Measurements from ENCODE around the gene SPATS2L.

The SPATS2L gene

DNA sequence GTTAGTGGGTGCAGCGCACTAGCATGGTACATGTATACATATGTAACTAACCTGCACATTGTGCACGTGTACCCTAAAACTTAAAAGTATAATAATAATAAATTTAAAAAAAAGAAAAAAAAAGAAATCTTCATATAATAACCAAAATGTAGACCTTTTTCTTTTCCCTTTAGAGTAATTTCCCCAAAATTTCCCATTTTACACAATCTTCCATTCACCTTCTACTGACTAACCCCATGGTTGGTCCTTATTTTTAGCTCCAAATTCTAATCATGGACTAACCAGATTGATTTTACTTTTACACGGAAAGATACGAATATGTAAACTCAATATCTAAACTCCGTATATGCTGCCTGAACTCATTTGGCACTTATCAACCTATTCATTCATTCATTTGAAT lies 195.7 kb downstream of the SPATS2L start:
- no peak overlapping the region for H3K4me3 ChIP-seq (ENCODE audit: severe bottlenecking)
- no peak overlapping the region for H3K27ac ChIP-seq (ENCODE audit: poor library complexity, severe bottlenecking)
- DNase-seq (ENCODE audit: low spot score) = no peak
- TF ChIP-seq, protein P1, sequence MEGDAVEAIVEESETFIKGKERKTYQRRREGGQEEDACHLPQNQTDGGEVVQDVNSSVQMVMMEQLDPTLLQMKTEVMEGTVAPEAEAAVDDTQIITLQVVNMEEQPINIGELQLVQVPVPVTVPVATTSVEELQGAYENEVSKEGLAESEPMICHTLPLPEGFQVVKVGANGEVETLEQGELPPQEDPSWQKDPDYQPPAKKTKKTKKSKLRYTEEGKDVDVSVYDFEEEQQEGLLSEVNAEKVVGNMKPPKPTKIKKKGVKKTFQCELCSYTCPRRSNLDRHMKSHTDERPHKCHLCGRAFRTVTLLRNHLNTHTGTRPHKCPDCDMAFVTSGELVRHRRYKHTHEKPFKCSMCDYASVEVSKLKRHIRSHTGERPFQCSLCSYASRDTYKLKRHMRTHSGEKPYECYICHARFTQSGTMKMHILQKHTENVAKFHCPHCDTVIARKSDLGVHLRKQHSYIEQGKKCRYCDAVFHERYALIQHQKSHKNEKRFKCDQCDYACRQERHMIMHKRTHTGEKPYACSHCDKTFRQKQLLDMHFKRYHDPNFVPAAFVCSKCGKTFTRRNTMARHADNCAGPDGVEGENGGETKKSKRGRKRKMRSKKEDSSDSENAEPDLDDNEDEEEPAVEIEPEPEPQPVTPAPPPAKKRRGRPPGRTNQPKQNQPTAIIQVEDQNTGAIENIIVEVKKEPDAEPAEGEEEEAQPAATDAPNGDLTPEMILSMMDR (IDR thresholded peaks at IDR 0.05; ENCODE audit: poor library complexity, severe bottlenecking) = no peak
- H3K36me3 ChIP-seq (ENCODE audit: low read depth) = peaks cover 35% of the 10 kb centered on the region
- H3K4me1 ChIP-seq (ENCODE audit: insufficient read depth, poor library complexity, severe bottlenecking) = no peaks in the 10 kb centered on the region
- H3K9me3 ChIP-seq (ENCODE audit: severe bottlenecking) = no peaks in the 10 kb centered on the region
- no peak for ATAC-seq (ENCODE audit: low read depth)
- H3K27me3 ChIP-seq (ENCODE audit: insufficient read depth, poor library complexity, severe bottlenecking) = no peaks in the 10 kb centered on the region

DNA sequence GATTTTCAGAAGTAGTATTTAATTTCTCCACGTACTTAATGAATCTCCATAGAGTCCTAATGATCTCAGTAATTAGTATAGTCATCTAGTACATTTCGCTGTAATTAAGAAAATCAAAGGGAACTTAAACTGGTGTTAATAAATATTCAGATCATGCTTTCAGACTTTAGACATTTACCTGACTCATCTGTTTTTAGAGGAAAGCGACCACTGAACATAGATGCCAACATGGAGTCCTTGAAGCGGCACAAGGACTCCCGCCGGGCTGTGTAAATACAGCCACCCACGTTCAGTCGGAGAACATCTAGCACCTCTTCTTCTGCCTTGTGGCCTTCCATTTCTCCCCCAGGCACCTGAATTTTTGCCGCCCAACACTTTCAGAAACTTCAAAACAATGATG lies 200.2 kb downstream of the SPATS2L start:
- ATAC-seq (ENCODE audit: low read depth) = no peak
- Histone ChIP-seq H3K9me3 (ENCODE audit: severe bottlenecking) (no peaks in the 10 kb centered on the region), H3K27ac (ENCODE audit: poor library complexity, severe bottlenecking) (no peak overlapping the region), H3K27me3 (ENCODE audit: insufficient read depth, poor library complexity, severe bottlenecking) (no peaks in the 10 kb centered on the region), H3K4me1 (ENCODE audit: insufficient read depth, poor library complexity, severe bottlenecking) (no peaks in the 10 kb centered on the region), H3K36me3 (ENCODE audit: low read depth) (peaks cover 23% of the 10 kb centered on the region), H3K4me3 (ENCODE audit: severe bottlenecking) (no peak overlapping the region)
- TF ChIP-seq, protein P1 (IDR thresholded peaks at IDR 0.05; ENCODE audit: poor library complexity, severe bottlenecking) = no peak
- DNase-seq (ENCODE audit: low spot score) = no peak

- Histone ChIP-seq H3K27ac (ENCODE audit: poor library complexity, severe bottlenecking) (no peak overlapping the region), H3K4me3 (ENCODE audit: severe bottlenecking) (no peak overlapping the region), H3K4me1 (ENCODE audit: insufficient read depth, poor library complexity, severe bottlenecking) (no peaks in the 10 kb centered on the region), H3K9me3 (ENCODE audit: severe bottlenecking) (no peaks in the 10 kb centered on the region), H3K36me3 (ENCODE audit: low read depth) (peaks cover 22% of the 10 kb centered on the region), H3K27me3 (ENCODE audit: insufficient read depth, poor library complexity, severe bottlenecking) (no peaks in the 10 kb centered on the region)
- TF ChIP-seq, protein P1 (IDR thresholded peaks at IDR 0.05; ENCODE audit: poor library complexity, severe bottlenecking) = no peak
- ATAC-seq (ENCODE audit: low read depth) (no peak), DNase-seq (ENCODE audit: low spot score) (no peak)
These were observed 200.7 kb downstream of the SPATS2L start for GRCh38 chr2:200507179-200507578.

DNA sequence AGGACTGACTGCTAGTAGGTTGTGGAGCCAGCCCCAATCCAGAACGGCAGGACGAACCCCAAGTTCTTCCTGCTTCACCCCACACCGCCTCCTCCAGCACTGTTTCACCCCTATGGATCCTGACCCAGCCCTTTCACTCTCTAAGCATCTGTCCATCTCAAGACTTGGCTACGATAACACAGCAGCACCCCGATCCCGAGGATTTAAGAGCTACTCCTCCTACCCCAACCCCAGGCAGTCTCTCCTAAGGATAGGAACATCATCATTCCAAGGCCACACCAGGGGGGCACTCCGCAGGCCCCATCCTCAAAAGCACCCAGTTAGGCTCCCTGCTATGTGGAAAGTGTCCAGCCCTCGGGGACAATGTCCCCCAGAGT lies 202.7 kb downstream of the SPATS2L start:
- peak; percentile 38 for ATAC-seq (ENCODE audit: low read depth)
- H3K4me1 ChIP-seq (ENCODE audit: insufficient read depth, poor library complexity, severe bottlenecking) = no peaks in the 10 kb centered on the region
- DNase-seq (ENCODE audit: low spot score) = no peak
- H3K27me3 ChIP-seq (ENCODE audit: insufficient read depth, poor library complexity, severe bottlenecking) = no peaks in the 10 kb centered on the region
- H3K36me3 ChIP-seq (ENCODE audit: low read depth) = peaks cover 4% of the 10 kb centered on the region; the same call in 1 of the 2 replicates
- TF ChIP-seq, protein P1 (IDR thresholded peaks at IDR 0.05; ENCODE audit: poor library complexity, severe bottlenecking) = no peak
- H3K27ac ChIP-seq (ENCODE audit: poor library complexity, severe bottlenecking) = peak overlapping the region; percentile 39
- H3K4me3 ChIP-seq (ENCODE audit: severe bottlenecking) = peak overlapping the region; percentile 49
- H3K9me3 ChIP-seq (ENCODE audit: severe bottlenecking) = no peaks in the 10 kb centered on the region

- DNase-seq (ENCODE audit: low spot score) (peak; percentile 76), ATAC-seq (ENCODE audit: low read depth) (peak; percentile 91)
- Histone ChIP-seq H3K4me3 (ENCODE audit: severe bottlenecking) (peak within 1 kb of the TSS; percentile 49), H3K9me3 (ENCODE audit: severe bottlenecking) (no peaks in the 10 kb centered on the region), H3K4me1 (ENCODE audit: insufficient read depth, poor library complexity, severe bottlenecking) (no peaks in the 10 kb centered on the region), H3K27ac (ENCODE audit: poor library complexity, severe bottlenecking) (peak within 1 kb of the TSS; percentile 39), H3K27me3 (ENCODE audit: insufficient read depth, poor library complexity, severe bottlenecking) (no peaks in the 10 kb centered on the region), H3K36me3 (ENCODE audit: low read depth) (peaks cover under 1% of the 10 kb centered on the region; the same call in 1 of the 2 replicates)
- TF ChIP-seq, protein P1 (IDR thresholded peaks at IDR 0.05; ENCODE audit: poor library complexity, severe bottlenecking) = peak; percentile 97
These were observed 203.3 kb downstream of the SPATS2L start, which contains the start of gene KCTD18 for GRCh38 chr2:200509612-200510433. KCTD18 (minus strand) TSS chr2:200510068; CDS start chr2:200507016, 3,052 bp downstream.
